ENCODE measurements around the gene GSC2.
A peak's percentile ranks its signal among the peaks of the same experiment; 100 is the strongest.

The GSC2 gene

DNA sequence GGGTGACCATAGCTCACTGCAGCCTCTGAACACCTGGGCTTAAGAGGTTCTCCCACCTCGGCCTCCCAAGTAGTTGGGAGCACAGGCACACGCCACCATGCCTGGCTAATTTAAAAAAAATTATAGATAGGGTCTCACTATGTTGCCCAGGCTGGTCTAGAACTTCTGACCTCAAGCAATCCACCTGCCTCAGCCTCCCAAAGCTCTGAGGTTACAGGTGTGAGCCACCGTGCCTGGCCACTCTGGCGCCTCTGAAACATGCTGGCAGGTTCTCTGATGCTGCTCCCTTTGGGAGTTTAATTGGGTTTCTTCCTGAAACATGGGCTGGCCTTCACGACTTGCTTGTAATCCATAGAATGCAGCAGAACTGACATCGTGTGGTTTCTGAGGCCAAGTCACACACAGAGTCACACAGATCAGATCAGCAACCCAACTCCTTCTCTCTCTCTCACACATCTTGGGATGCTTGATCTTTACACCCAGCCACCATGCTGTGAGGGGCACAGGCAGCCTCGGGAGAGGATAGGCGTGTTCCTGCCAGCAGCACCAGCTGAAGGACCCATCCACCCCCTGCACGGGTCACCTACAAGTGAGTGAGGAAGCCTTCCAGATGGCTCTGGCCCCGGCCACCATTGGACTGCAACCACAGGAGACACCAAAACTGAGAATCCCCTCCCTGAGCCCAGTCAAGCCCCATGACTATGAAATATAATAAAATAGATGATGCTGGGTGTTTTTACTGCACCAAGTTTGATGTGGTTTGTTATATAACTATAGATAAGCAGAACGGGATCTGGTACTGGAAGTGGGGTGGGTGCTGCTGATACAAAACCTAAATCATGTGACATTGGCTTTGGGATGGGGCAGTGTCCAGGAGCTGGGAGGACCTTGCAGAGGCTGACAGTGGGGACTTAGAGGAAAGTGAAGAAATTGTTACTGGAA is 3.1 kb upstream of the GSC2 start:
- DNase-seq (ENCODE audit: low spot score) = no peak

DNA sequence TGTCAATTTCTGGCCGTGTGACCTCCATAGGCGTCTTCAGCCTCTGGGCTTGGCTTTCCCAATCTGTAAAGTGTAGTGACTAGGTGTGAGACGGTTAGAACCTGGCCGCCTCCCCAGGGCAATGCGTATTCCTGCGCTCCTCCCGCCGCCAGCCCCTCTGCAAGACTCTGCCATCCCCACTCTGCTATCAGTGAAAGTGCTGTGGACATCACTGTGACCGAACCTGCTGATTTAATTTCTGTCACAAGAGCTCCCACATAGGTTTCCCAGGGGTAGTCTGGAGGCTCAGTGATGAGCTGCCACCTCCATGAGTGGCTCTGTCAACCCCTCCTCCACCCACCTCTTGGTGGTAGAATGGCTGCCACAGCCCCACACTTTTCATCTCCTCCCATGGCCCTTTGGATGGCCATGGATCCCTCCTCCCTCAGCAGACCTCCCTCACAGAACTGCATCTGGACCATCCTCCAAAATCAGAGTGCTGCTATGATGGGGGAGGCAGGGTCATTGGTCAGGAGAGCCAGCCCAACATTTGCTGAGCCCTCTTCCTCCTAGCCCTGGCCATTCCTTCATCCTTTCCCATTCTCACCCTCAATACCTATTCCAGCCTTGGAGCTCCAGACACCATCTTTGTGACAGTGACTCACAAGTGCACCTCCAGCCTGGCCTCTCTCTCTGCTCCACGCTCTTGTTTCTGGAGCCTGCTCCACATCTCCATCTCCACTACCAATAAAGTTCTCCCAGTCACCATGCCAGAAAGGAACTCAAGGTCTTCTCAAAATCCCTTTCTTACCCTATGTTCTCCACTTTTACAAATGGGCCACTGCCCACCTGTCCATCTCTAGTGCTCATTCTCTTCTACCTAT is 1.5 kb upstream of the GSC2 start:
- no peak for DNase-seq (ENCODE audit: low spot score)

DNA sequence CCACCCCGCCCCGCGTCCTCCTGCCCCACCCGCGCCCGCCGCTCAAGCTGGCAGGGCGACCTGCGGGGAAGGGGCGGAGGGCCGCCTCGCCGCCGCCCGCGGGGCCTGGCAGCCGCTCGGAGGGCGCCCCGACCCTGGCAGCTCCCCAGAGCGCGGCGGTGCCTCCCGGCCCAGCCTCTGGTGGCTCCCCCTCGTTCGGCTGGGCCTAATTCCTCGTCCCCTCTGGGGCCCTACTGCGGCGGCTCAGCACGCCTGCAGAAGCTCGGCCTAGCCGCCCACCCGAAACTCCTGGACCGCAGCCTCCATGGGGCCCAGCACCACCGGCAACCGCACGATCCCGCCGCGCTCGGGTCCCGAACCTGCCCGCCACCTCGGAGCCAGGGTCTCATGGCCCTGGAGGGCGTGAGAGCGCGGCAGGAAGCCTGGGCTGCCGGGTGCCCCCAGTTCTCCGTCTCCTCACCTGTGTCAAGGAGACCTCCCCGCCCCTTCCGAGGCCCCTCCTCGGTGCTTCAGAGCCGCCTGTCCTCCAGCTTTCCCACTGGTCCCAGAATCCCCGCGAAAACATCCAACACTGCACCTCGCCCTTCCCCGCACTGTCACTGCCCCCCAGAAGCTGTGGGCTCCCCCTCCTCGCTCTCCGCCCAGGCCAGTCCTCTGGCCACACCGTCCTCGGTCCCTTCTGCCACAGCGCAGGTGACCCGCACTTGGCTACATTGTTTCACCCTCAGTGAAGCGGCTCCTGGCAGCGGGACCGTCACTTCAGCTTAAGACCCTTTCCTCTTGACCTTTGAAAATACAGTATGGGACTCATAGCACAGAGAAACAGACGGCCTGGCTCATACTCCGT is 613 bp upstream of the GSC2 start:
- no peak for DNase-seq (ENCODE audit: low spot score)

DNA sequence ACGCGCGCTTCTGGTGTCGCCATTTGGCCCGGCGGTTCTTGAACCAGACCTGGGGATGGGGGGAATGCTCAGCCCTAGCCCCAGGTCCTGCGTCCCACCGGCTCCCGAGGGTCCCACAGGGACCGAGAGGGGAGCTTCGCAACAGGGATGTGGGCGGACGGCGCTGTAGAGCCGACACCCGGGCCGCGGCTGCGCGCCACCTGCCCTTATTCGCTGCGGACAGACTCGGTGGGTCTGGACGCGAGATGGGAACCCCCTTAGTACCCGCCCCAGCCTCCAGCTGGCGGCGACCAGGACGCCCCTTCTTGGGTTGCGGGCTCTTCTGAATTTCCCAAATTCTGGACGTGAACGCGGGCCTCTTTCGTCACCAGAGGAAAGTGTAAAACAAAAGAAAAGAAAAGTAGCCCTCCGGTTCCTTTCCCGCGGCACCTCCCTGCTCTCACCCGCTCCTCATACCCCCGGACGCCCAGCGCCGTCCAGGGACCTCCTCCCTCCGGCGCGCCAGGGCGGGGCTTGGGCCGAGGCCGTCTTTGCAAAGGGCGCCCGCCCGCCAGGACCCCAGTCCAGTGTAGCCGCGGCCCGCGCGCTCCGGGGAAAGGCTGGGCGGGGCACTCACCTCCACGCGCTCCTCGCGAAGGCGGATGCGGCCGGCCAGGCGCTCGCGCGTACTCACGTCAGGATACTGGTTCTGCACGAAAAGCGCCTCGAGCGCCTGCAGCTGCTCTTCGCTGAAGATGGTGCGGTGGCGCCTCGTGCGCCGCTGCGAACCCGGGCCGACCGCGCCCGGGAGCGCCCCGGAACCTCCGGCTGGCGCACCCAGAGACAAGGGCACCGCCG is 827 bp downstream of the GSC2 start:
- no peak for DNase-seq (ENCODE audit: low spot score)

DNA sequence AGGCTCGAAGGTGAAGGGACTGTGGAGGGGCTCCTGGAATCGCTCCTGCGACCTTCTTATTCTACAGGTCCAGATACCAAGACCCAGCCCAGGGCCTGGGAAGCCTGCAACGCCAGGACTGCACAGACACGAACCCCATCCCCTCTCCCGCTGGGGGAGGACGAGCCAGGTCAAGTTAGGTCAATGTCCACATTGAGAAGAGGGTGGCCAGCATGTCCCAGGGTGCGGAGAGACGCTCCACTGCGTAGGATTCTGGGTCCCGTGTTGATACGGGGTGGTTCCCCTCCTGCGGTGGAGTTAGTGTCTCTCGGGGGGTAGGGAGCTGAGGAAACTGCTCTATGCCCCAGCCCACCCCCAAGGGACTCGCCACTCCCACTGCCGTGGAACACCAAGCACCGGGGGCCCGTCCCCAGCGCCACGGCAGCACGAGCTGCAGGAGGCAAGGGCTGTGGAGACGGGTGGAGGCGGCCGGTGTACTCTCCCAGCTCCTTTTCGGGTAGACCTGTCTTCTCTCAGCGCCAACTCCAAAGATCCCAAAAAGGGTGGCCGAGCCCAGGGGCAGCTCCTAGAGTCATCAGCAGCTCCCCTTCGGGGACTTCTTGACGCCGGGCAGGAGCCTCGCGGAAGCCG is 1.6 kb downstream of the GSC2 start:
- no peak for DNase-seq (ENCODE audit: low spot score)

DNA sequence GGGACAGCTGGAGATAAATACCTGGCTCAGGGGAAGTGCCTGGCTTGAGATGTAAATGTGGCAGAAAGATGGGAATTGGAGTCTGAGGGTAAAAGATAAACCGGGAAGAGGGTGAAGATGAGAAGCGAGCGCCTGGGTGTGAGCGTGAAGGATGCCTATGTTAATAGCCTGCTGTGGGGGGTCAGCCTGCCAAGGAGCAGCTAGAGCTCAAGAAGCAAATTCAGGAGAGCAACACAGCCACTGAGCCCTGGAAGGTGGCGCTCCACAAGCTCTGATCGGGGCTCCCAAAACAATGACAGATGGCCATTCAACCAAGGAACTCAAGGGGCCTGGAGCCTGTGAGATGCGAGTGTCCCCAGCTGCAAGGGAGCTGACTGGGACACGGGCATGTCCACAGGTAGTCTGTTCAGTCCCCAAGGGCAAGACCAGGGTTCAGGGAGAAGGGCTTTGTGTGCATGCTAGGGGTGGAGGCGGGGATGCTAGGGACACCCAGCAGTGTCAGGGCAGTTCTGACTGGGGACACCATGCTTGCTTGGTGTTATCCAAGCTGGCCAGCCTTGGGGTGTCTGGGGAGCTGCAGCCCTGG is 2.8 kb downstream of the GSC2 start:
- no peak for DNase-seq (ENCODE audit: low spot score)

DNA sequence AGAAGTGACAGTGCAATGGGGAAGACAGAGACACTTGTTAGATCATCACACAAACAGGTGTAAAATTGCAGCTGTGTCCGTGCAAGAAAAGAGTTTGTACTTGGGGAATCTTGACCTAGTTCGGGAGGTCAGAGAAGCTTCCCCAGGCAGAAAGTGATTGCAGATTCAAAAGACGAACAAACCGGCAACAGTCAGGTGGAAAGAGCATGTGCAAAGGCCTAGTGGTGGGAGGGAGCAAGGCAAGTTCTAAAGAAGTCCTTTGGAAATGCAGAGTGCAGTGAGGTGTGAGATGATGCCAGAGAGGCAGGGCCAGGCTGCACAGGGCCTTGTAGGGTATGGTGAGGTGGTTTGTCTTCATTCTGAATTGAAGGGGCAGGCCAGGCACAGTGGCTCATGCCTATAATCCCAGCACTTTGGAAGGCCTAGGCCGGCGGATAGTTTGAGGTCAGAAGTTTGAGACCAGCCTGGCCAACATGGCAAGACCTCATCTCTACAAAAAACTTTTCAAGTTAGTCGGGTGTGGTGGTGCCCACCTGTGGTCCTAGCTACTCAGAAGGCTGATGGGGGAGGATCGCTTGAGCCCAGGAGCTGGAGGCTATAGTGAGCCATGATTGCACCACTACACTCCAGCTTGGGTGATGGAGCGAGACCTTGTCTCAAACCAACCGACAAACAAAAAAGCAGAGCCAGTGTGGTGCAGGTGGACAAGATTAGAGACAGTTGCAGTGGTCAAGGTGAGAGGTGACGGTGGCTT is 3.7 kb downstream of the GSC2 start:
- DNase-seq (ENCODE audit: low spot score) = no peak

DNA sequence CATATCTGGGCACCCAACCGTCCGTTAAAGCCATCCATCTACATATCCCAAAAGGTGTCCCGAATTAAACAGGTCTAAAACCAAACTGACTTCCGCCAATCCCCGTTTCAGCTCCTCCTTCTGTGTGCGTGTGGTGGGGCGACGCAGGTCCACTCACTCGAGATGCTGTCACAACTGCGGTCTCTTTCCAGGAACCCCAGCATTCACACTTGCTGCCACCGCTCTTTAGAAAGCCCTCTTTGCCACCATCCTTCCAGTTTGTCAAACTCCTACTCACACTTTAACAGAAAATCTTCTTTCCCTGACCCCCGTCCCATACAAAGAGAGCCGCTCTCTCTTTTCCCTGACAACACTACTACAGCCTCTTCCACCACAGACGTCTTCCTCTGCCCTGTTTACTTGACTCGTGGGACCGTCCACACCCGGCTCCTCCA is 6.1 kb downstream of the GSC2 start:
- DNase-seq (ENCODE audit: low spot score) = peak; percentile 36

DNA sequence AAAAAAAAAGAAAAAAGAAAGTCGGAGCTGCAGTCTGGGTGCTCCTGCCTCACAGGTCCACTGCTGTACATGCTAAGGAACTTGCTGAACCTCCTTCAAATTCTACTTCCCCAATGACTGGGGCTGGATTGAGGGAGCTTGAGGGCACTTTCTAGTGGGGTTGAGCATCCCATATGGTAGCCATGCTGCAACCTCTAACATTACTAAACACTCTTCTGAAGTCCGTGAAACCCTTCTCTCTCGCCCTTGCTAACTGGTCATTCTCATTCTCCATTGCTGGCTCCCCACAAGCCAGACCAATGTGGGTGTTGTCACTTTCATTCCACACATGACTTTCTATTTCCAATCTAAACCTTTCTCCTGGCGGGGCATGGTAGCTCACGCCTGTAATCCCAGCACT is 6.9 kb downstream of the GSC2 start:
- DNase-seq (ENCODE audit: low spot score) = no peak

DNA sequence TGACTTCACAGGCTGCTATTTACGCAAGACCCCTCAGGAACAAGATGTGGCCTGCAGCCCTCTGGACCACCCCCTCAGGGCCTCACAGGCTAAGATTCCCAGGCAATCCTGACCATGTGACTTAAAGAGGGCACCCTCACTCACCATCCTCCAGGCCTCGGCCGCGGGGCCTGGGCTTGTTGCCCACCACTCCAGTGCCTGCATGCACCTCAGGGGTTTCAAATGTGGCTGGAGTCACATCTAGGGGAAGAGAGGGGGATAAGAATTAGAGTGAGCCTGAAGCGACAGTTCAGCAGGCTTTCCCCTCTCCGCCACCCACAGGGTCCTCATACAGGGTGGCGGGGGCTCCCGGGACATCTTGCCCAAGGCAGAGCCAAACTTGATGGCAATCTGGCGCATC is 7.7 kb downstream of the GSC2 start:
- DNase-seq (ENCODE audit: low spot score) = no peak

DNA sequence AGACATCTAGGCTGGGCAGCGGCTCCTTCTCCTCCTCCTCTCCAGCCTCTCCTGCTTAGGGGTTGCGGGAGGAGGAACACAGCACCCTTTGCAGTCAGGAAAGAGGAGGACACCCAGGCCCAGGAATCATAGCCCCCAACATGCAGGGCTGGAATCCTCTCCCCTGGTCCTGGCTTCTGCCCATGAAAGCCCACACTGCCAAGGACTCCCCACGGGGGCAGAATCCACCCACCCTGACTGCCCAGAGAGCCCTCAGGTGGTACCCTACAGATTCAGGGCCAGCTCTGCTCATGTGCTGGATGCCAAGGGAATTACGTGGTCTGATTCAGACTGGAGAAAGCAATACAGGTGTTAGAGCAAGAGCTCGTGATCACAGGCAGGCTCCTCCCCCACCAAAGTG is 10.1 kb downstream of the GSC2 start:
- DNase-seq (ENCODE audit: low spot score) = no peak

DNA sequence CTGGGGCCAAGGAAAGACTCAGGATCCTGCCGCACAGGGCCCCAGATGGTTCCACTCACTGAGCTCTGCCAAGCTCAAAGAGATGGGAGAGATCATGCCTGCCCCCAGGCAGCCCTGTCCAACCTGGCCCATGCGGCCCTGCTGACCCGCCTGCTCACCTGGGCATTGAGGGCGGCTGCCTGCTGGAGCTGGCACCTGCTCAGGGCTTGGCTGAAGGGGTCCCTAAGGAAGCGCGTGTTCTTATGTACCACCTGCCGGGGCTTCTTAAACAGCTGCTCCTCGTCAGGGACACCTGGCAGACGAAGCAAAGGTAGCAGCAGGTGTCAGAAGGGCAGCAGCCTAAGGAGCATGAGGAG is 11.1 kb downstream of the GSC2 start:
- no peak for DNase-seq (ENCODE audit: low spot score)

DNA sequence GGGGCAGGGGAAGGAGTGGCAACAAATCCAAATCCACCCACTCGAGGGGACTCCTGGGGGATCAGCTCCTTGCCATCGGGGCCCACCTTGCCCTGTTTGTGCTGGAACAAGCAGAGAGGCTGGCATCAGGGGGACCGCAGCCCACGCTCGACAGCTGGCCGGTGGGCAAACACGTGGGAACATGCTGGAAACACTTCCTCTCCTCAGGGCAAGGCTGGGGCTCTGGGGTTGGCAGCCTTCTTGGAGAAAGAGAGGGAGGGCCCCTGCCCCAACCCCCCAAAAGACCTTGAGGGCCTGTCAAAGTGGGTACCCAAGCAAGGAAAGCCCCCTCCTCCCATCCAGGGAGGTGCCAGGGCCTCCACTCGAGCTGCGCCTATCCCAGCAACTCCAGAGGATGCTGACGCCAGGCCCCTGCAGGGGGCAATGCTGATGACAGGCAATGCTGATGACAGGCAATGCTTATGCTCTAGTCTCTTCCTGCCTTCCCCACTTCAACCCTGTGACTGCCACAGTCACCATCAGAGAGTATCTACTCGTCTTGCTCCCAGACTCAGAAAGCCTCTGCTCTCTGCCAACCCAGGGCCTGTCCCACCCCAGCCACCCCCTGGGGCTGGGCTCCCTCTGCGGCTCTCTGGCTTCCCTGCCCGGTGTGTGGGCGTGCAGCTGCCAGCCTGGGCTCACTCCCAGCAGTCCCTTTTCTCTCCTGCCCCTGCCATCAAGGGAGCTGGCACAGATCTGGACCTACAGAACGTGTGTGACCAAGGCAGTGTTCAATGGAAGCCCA is 11.7 kb downstream of the GSC2 start:
- no peak for DNase-seq (ENCODE audit: low spot score)

DNA sequence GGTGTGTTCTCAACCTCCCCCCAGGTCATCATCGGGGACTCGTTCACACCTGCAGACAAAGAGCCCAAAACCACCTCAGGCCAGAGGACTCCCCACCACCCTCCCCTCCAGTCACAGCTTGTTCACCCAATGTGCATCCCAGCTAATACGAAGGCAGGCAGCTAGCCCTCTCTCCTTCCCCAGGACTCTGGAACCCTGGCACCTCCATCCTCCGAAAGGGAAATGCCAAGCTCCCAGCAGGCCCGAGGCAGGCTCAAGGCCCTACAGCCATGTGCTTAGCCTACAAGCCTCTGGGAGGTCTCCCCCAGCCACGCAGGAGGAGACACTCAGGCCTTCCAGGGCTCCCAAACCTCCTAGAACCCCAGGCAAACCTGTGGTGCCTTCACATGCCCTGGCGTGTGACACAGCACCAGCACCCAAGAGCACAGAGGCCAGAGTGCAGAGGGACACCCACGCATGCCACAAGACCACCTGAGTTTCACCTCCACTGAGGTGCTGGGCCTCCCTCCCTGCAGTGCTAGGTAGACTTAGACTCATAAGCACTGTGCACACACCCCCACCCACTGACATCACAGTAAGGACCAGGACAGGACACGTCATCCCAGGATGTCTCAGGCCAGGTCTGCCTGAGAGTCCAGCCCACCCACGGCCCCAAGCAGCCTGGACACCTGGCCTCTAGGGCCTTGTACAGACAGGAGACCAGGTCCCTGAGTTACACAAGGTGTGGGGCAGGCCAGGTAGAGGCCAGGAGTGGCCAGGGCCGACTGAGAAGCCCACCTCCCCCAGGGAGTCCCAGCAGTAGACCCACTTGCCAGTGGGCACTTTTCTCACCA is 12.5 kb downstream of the GSC2 start:
- DNase-seq (ENCODE audit: low spot score) = no peak

DNA sequence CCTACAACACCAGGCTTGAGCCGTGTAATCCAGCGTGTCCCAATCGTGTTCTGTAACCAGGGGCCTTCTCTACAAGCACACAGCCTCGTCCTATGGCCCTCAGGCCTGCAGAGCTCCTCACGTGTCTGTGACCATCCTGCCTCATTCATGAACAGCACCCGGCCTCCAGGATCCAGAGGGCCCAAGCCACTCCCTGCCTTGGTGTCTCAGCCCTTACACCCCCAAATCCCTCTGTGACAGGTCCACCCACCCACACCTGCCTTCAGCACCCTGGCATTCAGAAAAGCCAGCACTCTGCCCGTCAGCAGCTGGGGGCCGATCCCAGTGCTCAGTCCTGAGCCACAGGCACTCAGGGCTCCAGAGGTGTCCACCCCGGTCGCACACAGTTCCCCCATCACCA is 13.2 kb downstream of the GSC2 start:
- no peak for DNase-seq (ENCODE audit: low spot score)

DNA sequence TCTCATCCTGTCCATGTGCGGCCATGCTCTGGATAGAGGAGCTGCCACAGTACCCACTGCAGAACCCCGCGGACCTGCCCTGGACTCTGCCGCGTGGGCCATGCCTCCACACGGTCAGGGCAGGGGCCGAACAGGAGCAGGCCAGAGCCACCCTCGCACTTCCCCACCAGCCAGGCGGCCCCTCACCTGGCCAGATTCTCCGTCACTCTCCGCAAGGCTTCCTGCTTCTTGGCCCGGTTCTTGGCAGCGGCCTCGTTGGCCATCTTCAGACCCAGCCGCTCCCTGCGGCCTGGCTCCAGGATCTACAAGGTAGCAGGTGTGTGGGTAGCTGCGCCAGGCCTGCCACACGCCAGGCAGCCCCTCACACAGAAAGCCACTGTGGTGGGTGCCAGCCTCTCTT is 15.2 kb downstream of the GSC2 start:
- no peak for DNase-seq (ENCODE audit: low spot score)

DNA sequence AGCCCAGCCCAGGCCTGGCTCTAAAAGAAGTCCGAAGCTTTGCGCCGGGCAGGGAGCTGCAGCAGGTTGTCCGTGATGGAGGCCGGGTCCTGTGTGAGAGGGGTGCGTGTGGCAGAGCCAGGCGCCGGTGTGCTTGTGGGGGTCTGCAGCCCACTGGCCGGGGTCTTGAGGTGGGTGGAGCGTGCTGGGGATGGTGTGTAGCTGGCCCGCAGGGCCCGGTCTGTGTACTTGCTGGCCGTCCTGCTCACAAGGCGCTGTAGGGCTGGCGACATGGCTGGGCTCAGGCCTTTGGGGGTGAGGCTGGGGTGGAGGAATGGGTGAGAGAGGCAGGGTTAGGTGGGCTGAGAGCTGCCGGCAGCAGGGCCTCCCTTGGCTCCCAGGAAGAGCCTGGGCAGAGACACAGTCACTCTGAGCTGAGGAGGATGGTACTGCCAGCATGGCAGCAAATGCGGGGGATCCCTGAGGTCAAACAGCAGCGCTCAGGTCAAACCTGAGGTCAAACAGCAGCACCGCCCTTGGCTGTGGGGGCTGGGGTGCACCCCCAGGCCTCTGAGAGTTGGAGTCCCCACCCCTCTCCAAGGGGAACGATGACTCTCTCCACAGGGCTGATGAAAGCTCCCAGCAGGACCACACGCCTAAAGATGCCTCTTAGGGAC is 15.8 kb downstream of the GSC2 start:
- DNase-seq (ENCODE audit: low spot score) = no peak

All from kidney capillary endothelial cell (primary cell).